Cardiac fibroblast (primary cell): ENCODE data around the gene TPX2.

Source experiments
- DNase-seq, 2 donors: peaks; one replicate each; pipeline versions ENCODE4 v3.0.0 to v3.0.0-alpha.2; 2010; ENCODE audit warnings: low read depth in 2 of 2
- H3K4me3 ChIP-seq, 2 donors: replicated peaks in 1 of 2; 1 replicate in 1 of 2; 2 replicates in 1 of 2; pipeline ENCODE4 v1.5.1; 2011; ENCODE audit warnings: low read depth in 2 of 2, low read length in 2 of 2, mild to moderate bottlenecking in 2 of 2, moderate library complexity in 1 of 2
- CTCF ChIP-seq: IDR thresholded peaks from one replicate; pipeline ENCODE4 v1.5.1; 2011; ENCODE audit warnings: low read depth, mild to moderate bottlenecking, low read length, inconsistent platforms

The TPX2 gene

GRCh38 chr20:31700747-31701146, 38.3 kb upstream of the TPX2 start:
- no peak for DNase-seq
- no peak for TF ChIP-seq CTCF
- H3K4me3 ChIP-seq = no peak overlapping the region

GRCh38 chr20:31701591-31701990, 37.5 kb upstream of the TPX2 start:
- no peak for TF ChIP-seq CTCF
- H3K4me3 ChIP-seq = no peak overlapping the region
- DNase-seq = no peak

GRCh38 chr20:31704225-31705119, 34.6 kb upstream of the TPX2 start:
- H3K4me3 ChIP-seq = no peak overlapping the region
- no peak for TF ChIP-seq CTCF
- peak; percentile 43 to 88 for DNase-seq

- H3K4me3 ChIP-seq = no peak overlapping the region
- no peak for DNase-seq
- TF ChIP-seq CTCF = no peak
Measured at GRCh38 chr20:31705191-31705590, 33.9 kb upstream of the TPX2 start.

GRCh38 chr20:31705598-31706597, 33.2 kb upstream of the TPX2 start:
- no peak for DNase-seq
- H3K4me3 ChIP-seq = no peak overlapping the region
- TF ChIP-seq CTCF = no peak

GRCh38 chr20:31706607-31707257, 32.4 kb upstream of the TPX2 start:
- TF ChIP-seq CTCF = no peak
- no peak overlapping the region for H3K4me3 ChIP-seq
- peak in 1 of 2 donors; percentile 52 for DNase-seq
